GM18498 (cell line): Measurements from ENCODE around the gene EGF.
"Not testable (repeated sequence)": the region's sequence is repeated elsewhere in the genome, so short reads cannot be mapped to it uniquely, and the experiment has no call there.

Experiments
- ATAC-seq: cut with Tn5 transposase; IDR thresholded peaks from one replicate; pipeline ENCODE4 v1.9.1; 2021; ENCODE audit warnings: mild to moderate bottlenecking, moderate library complexity; ENCODE audit not compliant: unreplicated experiment

EGF gene

GRCh38 chr4:109913596-109914241 is 1.0 kb downstream of the EGF start:
- no peak for ATAC-seq

GRCh38 chr4:109914322-109914721 is 1.6 kb downstream of the EGF start:
- no peak for ATAC-seq

- ATAC-seq, result no peak
These were observed 2.8 kb downstream of the EGF start for GRCh38 chr4:109915385-109916026.

GRCh38 chr4:109916027-109916409 is 3.3 kb downstream of the EGF start:
- ATAC-seq, result no peak

GRCh38 chr4:109921384-109921808 is 8.7 kb downstream of the EGF start:
- no peak for ATAC-seq

- no peak for ATAC-seq
These were observed 12.7 kb downstream of the EGF start for GRCh38 chr4:109925396-109925795.

GRCh38 chr4:109928327-109929045 is 15.8 kb downstream of the EGF start:
- ATAC-seq, result no peak

- ATAC-seq, result no peak
These were observed 17.8 kb downstream of the EGF start for GRCh38 chr4:109930464-109930863.

GRCh38 chr4:109930872-109931271 is 18.2 kb downstream of the EGF start:
- no peak for ATAC-seq

- no peak for ATAC-seq
These were observed 18.6 kb downstream of the EGF start for GRCh38 chr4:109931318-109931717.

- not testable (repeated sequence) for ATAC-seq
These were observed 24.7 kb downstream of the EGF start for GRCh38 chr4:109937352-109937751.

- no peak for ATAC-seq
These were observed 26.5 kb downstream of the EGF start for GRCh38 chr4:109939190-109939589.

- no peak for ATAC-seq
These were observed 29.7 kb downstream of the EGF start for GRCh38 chr4:109942292-109942926.

GRCh38 chr4:109943745-109944144 is 31.1 kb downstream of the EGF start:
- no peak for ATAC-seq

GRCh38 chr4:109944591-109944990 is 31.9 kb downstream of the EGF start:
- ATAC-seq, result no peak

GRCh38 chr4:109945056-109945455 is 32.4 kb downstream of the EGF start:
- ATAC-seq, result no peak

- ATAC-seq, result no peak
These were observed 33.4 kb downstream of the EGF start for GRCh38 chr4:109946120-109946519.

GRCh38 chr4:109947457-109947856 is 34.8 kb downstream of the EGF start:
- ATAC-seq, result no peak

GRCh38 chr4:109947918-109948317 is 35.2 kb downstream of the EGF start:
- ATAC-seq, result no peak

GRCh38 chr4:109949099-109949718 is 36.5 kb downstream of the EGF start:
- ATAC-seq, result not testable (repeated sequence)

GRCh38 chr4:109952612-109953011 is 39.9 kb downstream of the EGF start:
- ATAC-seq, result no peak
